ENCODE data around the gene TGM5.

TGM5 gene

DNA sequence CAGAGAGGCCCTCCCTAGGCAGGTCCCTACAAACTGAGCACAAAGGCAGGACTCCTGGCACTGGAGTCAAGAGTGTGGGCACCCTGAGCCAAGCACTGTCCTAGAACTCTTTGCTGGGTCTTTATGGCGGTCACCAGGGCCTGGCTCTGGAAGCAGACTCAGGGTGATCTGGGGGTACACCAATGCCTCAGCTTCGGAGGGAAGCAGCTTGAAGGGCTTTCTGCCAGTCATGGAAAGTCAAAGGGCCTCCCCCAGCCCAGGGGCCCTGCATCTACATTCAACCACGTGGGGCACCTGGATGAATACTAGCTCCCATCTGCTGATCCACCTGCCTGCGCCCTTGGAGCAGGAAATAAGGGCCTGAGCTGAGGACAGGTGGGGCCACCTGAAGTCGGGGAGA, 53.3 kb downstream of the TGM5 start:
- Histone ChIP-seq H3K4me1 (no peaks in the 10 kb centered on the region), H3K4me3 (no peak overlapping the region), H3K27ac (no peak overlapping the region), H3K27me3 (peaks cover 0 to 23% of the 10 kb centered on the region in 2 donors), H3K36me3 (no peaks in the 10 kb centered on the region), H3K9me3 (no peaks in the 10 kb centered on the region)
- intact Hi-C loops (cut with DNase I; ENCODE audit: low total_unique reads) = no loop called here
- no peak for DNase-seq
- TF ChIP-seq, protein P1, sequence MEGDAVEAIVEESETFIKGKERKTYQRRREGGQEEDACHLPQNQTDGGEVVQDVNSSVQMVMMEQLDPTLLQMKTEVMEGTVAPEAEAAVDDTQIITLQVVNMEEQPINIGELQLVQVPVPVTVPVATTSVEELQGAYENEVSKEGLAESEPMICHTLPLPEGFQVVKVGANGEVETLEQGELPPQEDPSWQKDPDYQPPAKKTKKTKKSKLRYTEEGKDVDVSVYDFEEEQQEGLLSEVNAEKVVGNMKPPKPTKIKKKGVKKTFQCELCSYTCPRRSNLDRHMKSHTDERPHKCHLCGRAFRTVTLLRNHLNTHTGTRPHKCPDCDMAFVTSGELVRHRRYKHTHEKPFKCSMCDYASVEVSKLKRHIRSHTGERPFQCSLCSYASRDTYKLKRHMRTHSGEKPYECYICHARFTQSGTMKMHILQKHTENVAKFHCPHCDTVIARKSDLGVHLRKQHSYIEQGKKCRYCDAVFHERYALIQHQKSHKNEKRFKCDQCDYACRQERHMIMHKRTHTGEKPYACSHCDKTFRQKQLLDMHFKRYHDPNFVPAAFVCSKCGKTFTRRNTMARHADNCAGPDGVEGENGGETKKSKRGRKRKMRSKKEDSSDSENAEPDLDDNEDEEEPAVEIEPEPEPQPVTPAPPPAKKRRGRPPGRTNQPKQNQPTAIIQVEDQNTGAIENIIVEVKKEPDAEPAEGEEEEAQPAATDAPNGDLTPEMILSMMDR (IDR thresholded peaks at IDR 0.05) = no peak

DNA sequence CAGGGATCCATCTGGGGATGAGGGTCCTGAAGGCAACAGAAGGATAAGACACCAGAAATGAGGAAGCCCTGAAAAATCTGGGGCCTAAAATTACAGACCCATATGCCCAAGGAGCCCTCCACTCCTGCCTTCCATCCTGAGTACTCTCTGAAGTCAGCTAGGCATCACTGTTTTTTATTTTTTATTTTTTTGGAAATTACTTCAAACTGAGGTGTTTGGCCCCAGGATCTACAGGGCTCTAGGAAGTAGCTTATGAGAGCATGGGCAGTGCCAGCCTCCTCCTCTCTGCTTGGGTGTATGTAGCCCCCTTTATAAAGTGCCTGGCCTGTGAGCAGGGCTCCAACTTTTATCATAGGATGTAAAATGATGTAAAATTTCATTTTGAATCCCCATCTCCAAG, 53.8 kb downstream of the TGM5 start:
- no peak for DNase-seq
- Histone ChIP-seq H3K27ac (no peak overlapping the region), H3K36me3 (no peaks in the 10 kb centered on the region), H3K4me3 (no peak overlapping the region), H3K27me3 (peaks cover 0 to 18% of the 10 kb centered on the region in 2 donors), H3K4me1 (no peaks in the 10 kb centered on the region), H3K9me3 (no peaks in the 10 kb centered on the region)
- TF ChIP-seq, protein P1 (IDR thresholded peaks at IDR 0.05) = no peak
- intact Hi-C loops (cut with DNase I; ENCODE audit: low total_unique reads) = no loop called here

DNA sequence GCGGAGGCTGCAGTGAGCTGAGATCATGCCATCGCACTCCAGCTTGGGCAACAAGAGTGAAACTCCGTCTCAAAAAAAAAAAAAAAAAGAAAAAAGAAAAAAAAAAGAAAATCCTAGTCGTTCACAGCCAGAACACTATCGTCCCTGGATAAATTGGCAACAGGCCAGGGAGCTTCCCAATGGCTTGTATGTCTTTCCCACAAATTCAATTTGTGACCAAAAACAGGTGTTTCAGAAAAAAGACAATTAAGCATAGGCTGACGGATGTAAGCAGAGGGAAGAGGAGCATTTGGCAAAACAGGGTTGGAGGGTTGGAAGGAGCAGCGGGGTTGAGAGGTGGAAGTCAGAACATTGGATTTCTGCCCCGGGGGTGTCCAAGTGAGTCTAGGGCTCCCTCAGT, 54.4 kb downstream of the TGM5 start:
- Histone ChIP-seq H3K27ac (no peak overlapping the region), H3K9me3 (no peaks in the 10 kb centered on the region), H3K4me3 (no peak overlapping the region), H3K4me1 (no peaks in the 10 kb centered on the region), H3K36me3 (no peaks in the 10 kb centered on the region), H3K27me3 (peaks cover 0 to 18% of the 10 kb centered on the region in 2 donors)
- intact Hi-C loops (cut with DNase I; ENCODE audit: low total_unique reads) = no loop called here
- TF ChIP-seq, protein P1 (IDR thresholded peaks at IDR 0.05) = no peak
- DNase-seq = no peak

DNA sequence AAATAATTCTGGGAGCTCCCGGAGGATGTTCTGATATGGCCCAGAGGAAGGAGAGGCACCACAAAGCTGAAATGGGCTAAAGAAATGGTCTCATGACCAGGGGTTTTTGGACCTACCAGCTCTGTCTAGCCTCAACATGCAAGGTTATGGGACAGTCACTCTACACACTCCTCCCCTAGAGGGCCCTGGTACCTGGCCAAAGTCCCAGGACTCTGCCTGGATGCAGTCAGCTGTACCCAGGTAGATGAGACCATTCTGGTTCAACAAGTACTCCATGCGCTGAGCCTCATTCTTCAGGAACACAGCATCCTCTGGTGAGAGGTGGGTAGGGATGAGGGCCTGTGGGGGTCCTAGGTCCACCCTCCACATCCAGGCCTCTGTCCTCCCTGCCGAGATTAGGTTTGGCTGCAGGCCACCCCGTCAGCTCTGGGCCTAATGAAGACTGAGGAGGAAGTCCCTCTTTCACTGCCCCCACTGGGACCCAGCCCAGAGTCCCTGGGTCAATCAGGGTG, 55.4 kb downstream of the TGM5 start:
- Histone ChIP-seq H3K36me3 (no peaks in the 10 kb centered on the region), H3K9me3 (no peaks in the 10 kb centered on the region), H3K4me1 (no peaks in the 10 kb centered on the region), H3K4me3 (no peak overlapping the region), H3K27ac (no peak overlapping the region), H3K27me3 (peaks cover 0 to 18% of the 10 kb centered on the region in 2 donors)
- TF ChIP-seq, protein P1 (IDR thresholded peaks at IDR 0.05) = no peak
- DNase-seq = no peak
- intact Hi-C loops (cut with DNase I; ENCODE audit: low total_unique reads) = no loop called here

DNA sequence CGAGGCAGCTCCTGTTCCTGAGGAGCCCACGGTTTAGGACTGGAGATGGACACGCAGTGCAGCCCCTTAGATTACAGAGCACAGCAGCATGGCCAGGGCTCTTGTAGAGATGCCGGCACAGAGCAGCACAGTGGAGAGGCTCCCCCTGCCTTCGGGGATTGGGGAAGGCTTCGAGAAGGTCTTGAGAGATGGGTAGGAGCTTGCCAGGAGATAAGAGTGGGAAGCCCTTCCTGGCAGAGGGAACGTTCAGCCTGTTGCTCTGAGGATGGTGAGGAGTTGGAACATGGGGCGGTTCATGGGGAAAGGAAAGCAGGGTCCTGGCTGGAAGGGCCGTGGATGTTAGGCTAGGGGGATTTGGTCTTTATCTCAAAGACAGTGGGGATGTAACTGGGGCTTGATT, 55.9 kb downstream of the TGM5 start:
- Histone ChIP-seq H3K9me3 (no peaks in the 10 kb centered on the region), H3K4me3 (no peak overlapping the region), H3K27ac (no peak overlapping the region), H3K27me3 (peaks cover 0 to 18% of the 10 kb centered on the region in 2 donors), H3K4me1 (no peaks in the 10 kb centered on the region), H3K36me3 (no peaks in the 10 kb centered on the region)
- intact Hi-C loops (cut with DNase I; ENCODE audit: low total_unique reads) = no loop called here
- no peak for DNase-seq
- TF ChIP-seq, protein P1 (IDR thresholded peaks at IDR 0.05) = no peak
